Fibroblast of skin of left quadriceps (primary cell): ENCODE measurements around the gene RELCH.

Source experiments
- DNase-seq, 2 experiments: peaks; one replicate each; pipeline ENCODE4 v3.0.0-alpha.2; 2013; ENCODE audit warnings: low read depth in 2 of 2

The RELCH gene

GRCh38 chr18:62187543-62188510 lies 772 bp downstream of the RELCH start:
- peak in 1 of 2 experiments; percentile 6 for DNase-seq

GRCh38 chr18:62189208-62189607 lies 2.2 kb downstream of the RELCH start:
- no peak for DNase-seq

- no peak for DNase-seq
These were observed 9.0 kb downstream of the RELCH start for GRCh38 chr18:62196079-62196478.

- no peak for DNase-seq
These were observed 9.9 kb downstream of the RELCH start for GRCh38 chr18:62196980-62197379.

GRCh38 chr18:62198259-62198658 lies 11.2 kb downstream of the RELCH start:
- DNase-seq = no peak

- DNase-seq = no peak
These were observed 12.6 kb downstream of the RELCH start for GRCh38 chr18:62199629-62200028.

GRCh38 chr18:62200121-62200914 lies 13.3 kb downstream of the RELCH start:
- DNase-seq = no peak

- no peak for DNase-seq
These were observed 14.8 kb downstream of the RELCH start for GRCh38 chr18:62201870-62202269.

GRCh38 chr18:62205824-62206223 lies 18.8 kb downstream of the RELCH start:
- no peak for DNase-seq

- DNase-seq = no peak
These were observed 19.5 kb downstream of the RELCH start for GRCh38 chr18:62206593-62206992.

- no peak for DNase-seq
These were observed 22.0 kb downstream of the RELCH start for GRCh38 chr18:62209046-62209445.

- DNase-seq = no peak
These were observed 23.1 kb downstream of the RELCH start for GRCh38 chr18:62210138-62210537.

- no peak for DNase-seq
These were observed 24.3 kb downstream of the RELCH start for GRCh38 chr18:62211325-62211828.

- DNase-seq = no peak
These were observed 27.7 kb downstream of the RELCH start for GRCh38 chr18:62214790-62215189.

GRCh38 chr18:62224229-62224628 lies 37.2 kb downstream of the RELCH start:
- DNase-seq = no peak

- no peak for DNase-seq
These were observed 39.0 kb downstream of the RELCH start for GRCh38 chr18:62226047-62226446.

- DNase-seq = no peak
These were observed 49.2 kb downstream of the RELCH start for GRCh38 chr18:62236252-62236651.

- no peak for DNase-seq
These were observed 52.4 kb downstream of the RELCH start for GRCh38 chr18:62239475-62239874.

GRCh38 chr18:62242955-62243354 lies 55.9 kb downstream of the RELCH start:
- peak; percentile 24 to 26 for DNase-seq

GRCh38 chr18:62245177-62245576 lies 58.1 kb downstream of the RELCH start:
- no peak for DNase-seq

GRCh38 chr18:62245699-62246098 lies 58.6 kb downstream of the RELCH start:
- no peak for DNase-seq

- DNase-seq = no peak
These were observed 61.3 kb downstream of the RELCH start for GRCh38 chr18:62248313-62248712.
